ENCODE data around the gene MRPS35.

- no peak for TF ChIP-seq CREB1 (IDR thresholded peaks at IDR 0.05; ENCODE audit: low read depth)
- no peak for TF ChIP-seq TEAD4 (IDR thresholded peaks at IDR 0.05)
- TF ChIP-seq MAX (IDR thresholded peaks at IDR 0.05), result no peak
Measured at GRCh38 chr12:27709212-27709931, 1.3 kb upstream of the MRPS35 start.
